ENCODE data around the gene C16orf74. TPM values are rescaled to one million over a fixed set of nuclear protein-coding genes. Genes with fewer than 3 reads are reported as not detected.

C16orf74 gene
- total and polyA plus RNA-seq, 2 donors (not counting 1 experiment from before 2014, with no cell fraction given), result 73.0 to 83.3 TPM

- Mint-ChIP-seq H3K4me3 (no peak overlapping the region), H3K27me3 (no peaks in the 10 kb centered on the region), H3K27ac (peak overlapping the region; percentile 11), H3K4me1 (peaks cover 2% of the 10 kb centered on the region), H3K9me3 (ENCODE audit: insufficient read depth) (no peaks in the 10 kb centered on the region)
- Histone ChIP-seq H3K9ac (ENCODE audit: low read length) (no peak overlapping the region), H3K27me3 (replicated peaks in 1 of 4; ENCODE audit: control extremely low read depth in 1 of 4, control insufficient read depth in 3 of 4, insufficient read depth in 4 of 4, low read length in 3 of 4) (no peaks in the 10 kb centered on the region), H3K27ac (ENCODE audit: low read length in 2 of 2) (no peak overlapping the region), H4K20me1 (ENCODE audit: control insufficient read depth, insufficient read depth, low read length, poor library complexity, severe bottlenecking) (peaks cover 70% of the 10 kb centered on the region), H3K4me1 (ENCODE audit: control insufficient read depth in 2 of 2, insufficient read depth in 2 of 2, low read length in 2 of 2) (peaks cover 0 to 1% of the 10 kb centered on the region in 2 donors), H3K4me3 (ENCODE audit: control extremely low read depth in 1 of 5, extremely low read depth in 1 of 5, insufficient read depth in 1 of 5, low read depth in 2 of 5, low read length in 4 of 5) (no peak overlapping the region), H2AFZ (ENCODE audit: insufficient read depth, low read depth, low read length, poor library complexity, severe bottlenecking) (no peak overlapping the region), H3K79me2 (ENCODE audit: control insufficient read depth, insufficient read depth, low read length) (peaks cover 59% of the 10 kb centered on the region), H3K36me3 (replicated peaks in 1 of 2; ENCODE audit: control extremely low read depth in 1 of 2, control insufficient read depth in 1 of 2, extremely low read depth in 1 of 2, insufficient read depth in 2 of 2, low read length in 1 of 2) (peaks cover 9 to 22% of the 10 kb centered on the region in 2 experiments), H3K4me2 (replicated peaks; ENCODE audit: low read depth, low read length, poor library complexity, severe bottlenecking) (no peak overlapping the region), H3K9me3 (ENCODE audit: control extremely low read depth in 1 of 3, control insufficient read depth in 2 of 3, insufficient read depth in 1 of 3, low read length in 2 of 3) (no peaks in the 10 kb centered on the region)
- WGBS (ENCODE audit: insufficient coverage), result 88% methylated on average over 16 of the region's 20 CpGs
- POLR2A ChIA-PET, result no interaction called here
- no peak for ATAC-seq (ENCODE audit: low read depth)
- no peak for TF ChIP-seq EZH2 (IDR thresholded peaks at IDR 0.05; ENCODE audit: borderline replicate concordance, insufficient read depth, low read depth, low read length, poor library complexity, severe bottlenecking)
- no peak for TF ChIP-seq CTCF (IDR thresholded peaks at IDR 0.05)
- CTCF ChIA-PET, result interaction anchor here (1.5 kb wide), 1 partner anchor 66 kb away, joined by 3 read pairs; no protein-coding TSS in a partner anchor
- DNase-seq, result no peak
- intact Hi-C loops (cut with micrococcal nuclease), result no loop called here
These were observed 26.6 kb downstream of the C16orf74 start for GRCh38 chr16:85724126-85724879.

All from B cell (primary cell).